ENCODE results near the gene IFT88.

The IFT88 gene

GRCh38 chr13:20561741-20562140 is 5.2 kb upstream of the IFT88 start:
- DNase-seq: no peak
- intact Hi-C loops (cut with DNase I): loop anchor here (10.0 kb wide), 1 partner anchor 213 kb away; the partner anchor contains the start of gene EEF1AKMT1

DNA sequence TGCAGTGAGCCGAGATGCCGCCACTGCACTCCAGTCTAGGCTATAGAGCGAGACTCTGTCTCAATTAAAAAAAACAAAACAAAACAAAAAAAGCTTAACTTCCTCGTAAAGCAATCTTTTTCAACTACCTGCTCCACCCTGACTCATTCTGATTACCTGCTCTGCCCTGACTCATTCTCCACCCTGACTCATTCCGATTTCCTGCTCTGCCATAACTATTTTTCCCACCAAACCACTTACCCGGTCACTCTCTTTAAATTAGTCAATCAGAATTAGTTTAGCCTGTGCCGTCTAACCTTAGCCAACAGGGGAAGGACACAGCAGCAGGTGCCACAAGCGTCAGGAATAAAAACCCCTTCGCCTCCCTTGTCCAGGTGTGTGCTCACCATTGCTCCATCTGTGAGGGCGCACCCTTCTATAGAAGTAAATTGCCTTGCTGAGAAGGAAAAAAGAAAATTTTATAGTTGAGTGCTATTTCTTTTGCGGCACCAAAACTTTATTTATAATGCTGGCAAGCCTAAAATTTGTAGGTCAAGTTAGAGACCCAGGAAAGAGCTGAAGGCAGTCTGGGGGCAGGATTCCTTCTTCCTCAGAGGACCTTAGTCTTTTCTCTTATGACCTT is 1.7 kb upstream of the IFT88 start:
- intact Hi-C loops (cut with DNase I): loop anchor here (5.0 to 10.0 kb wide), 2 partner anchors 137 to 210 kb away; partner anchors contain the start of genes EEF1AKMT1 and IL17D
- DNase-seq: no peak

GRCh38 chr13:20566468-20566897 is 474 bp upstream of the IFT88 start:
- peak in 2 of 10 donors; percentile 35 to 83 for DNase-seq
- intact Hi-C loops (cut with DNase I): loop anchor here (5.0 to 10.0 kb wide), 2 partner anchors 136 to 208 kb away; partner anchors contain the start of genes EEF1AKMT1 and IL17D

DNA sequence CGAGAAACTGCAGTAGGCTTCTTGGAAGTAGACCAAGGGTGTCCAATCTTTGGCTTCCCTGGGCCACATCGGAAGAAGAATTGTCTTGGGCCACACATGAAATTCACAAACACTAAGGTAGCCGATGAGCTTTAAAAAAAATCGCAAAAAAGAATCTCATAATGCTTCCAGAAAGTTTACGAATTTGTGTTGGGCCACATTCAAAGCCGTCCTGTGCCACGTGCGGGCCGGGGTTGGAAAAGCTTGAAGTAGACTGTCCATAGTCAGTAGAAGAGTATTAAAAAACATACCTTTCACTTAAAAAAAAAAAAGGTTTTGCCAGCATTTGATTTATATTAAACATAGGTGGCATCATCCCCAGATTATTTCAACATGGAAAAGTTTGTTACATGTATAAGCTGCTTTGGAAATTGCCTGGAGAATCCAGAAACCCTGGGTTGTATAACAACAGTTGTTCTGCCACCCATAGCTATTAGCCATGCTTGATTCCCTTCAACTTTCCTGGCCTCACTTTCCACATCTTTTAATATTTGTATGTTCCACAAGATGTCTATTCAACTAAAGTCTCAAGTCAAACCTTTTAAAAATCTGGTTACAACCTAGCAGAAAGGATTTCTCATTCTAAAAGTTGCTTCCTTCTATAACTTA is 1.0 kb downstream of the IFT88 start:
- no peak for DNase-seq

GRCh38 chr13:20570517-20570916 is 3.6 kb downstream of the IFT88 start:
- intact Hi-C loops (cut with DNase I): no loop called here

More for the DNA sequence above, 1.0 kb downstream of the IFT88 start:
- intact Hi-C loops (cut with DNase I): loop anchor here (1.0 to 10.0 kb wide), 3 partner anchors 43 to 207 kb away; partner anchors contain the start of genes CRYL1, EEF1AKMT1 and IL17D

GRCh38 chr13:20571676-20572075 is 4.7 kb downstream of the IFT88 start:
- intact Hi-C loops (cut with DNase I): no loop called here
- no peak for DNase-seq

More at GRCh38 chr13:20570517-20570916, 3.6 kb downstream of the IFT88 start:
- DNase-seq: no peak

- no peak for DNase-seq
- intact Hi-C loops (cut with DNase I): no loop called here
Measured at GRCh38 chr13:20573186-20573585, 6.2 kb downstream of the IFT88 start.

GRCh38 chr13:20573636-20574035 is 6.7 kb downstream of the IFT88 start:
- DNase-seq: no peak
- intact Hi-C loops (cut with DNase I): no loop called here

DNA sequence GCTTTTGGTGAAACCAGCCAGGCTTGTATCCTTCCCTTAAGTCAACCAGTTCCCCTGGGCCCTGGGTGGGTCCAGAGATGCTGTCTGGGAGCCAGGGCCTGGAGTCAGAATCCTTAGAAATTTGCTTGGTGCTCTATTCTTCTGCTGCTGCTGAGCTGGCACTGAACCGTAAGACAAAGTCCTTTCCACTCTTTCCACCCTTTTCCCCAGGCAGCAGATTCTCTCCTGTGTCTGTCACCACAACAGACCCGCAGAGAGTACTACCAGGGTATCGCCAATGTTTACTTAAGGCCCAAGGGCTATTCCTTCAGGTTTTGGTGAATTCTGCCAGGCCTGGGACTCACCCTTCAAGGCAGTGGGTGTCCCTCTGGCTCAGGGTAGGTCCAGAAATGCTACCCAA is 12.2 kb downstream of the IFT88 start:
- intact Hi-C loops (cut with DNase I): no loop called here
- no peak for DNase-seq

- no peak for DNase-seq
- intact Hi-C loops (cut with DNase I): no loop called here
Measured at GRCh38 chr13:20580257-20580656, 13.3 kb downstream of the IFT88 start.

GRCh38 chr13:20582026-20582425 is 15.1 kb downstream of the IFT88 start:
- DNase-seq: no peak
- intact Hi-C loops (cut with DNase I): no loop called here

DNA sequence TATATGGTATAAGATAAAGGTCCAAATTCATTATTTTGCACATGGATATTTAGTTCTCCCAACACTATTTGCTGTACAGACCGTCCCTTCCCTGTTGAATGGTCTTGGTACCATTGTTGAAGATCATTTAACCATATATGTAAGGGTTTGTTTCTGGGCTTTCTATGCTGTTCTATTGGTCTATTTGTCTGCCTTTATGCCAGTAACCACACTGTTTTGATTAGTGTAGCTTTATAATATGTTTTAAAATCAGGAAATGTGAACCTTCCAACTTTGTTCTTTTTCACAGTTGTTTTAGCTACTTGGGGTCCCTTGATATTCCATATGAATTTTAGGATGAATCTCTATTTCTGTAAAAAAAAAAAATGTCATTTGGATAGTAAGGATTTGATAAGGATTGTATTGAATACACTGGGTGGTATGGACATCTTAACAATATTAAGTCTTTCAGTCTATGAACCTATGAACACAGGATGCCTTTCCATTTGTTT is 16.9 kb downstream of the IFT88 start:
- intact Hi-C loops (cut with DNase I): no loop called here
- DNase-seq: no peak

DNA sequence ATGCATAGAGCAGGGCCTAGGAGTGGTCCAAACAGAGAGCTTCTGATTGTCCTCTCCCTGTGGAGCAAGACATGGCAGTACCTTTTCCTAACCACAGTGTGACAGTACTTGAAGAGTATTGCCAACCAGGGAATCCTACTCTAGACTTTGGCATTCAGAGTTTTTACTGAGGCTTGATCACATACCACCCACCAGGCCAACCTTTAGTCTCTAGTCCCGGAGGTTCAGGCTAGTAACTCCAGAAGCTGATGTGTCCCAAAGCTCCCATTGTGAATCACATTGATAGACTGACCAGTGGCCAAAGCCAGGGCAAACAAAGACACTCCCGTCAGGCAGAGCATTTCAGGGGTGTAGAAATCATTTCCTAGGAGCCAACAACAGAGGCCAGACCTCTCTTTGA is 18.4 kb downstream of the IFT88 start:
- no peak for DNase-seq
- intact Hi-C loops (cut with DNase I): no loop called here

DNA sequence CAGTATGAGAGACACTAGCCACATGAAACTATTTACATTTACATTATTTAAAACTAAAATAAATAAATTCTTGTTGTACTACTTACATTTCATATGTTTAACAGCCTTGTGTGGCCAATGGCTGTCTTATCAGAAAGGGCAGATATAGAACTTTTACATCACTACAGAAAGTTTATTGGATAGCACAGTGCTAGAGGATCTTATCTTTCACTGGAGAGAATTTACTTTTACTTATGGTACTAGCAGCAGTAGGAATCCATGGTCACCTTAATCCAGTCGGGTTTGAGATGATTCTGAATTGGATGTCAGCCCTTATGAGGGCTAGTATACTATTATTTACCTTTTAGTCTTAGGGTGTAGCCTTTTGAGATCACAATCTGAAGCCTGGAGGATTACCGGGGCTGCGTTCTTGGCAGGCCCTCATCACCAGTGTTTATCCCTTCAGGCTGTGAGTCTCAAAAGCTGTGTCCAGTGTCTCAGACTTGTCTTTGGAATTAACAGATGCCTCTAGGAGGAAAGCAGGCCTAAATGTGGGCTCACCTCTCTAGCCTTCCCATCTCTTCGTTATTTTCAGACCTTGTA is 21.7 kb downstream of the IFT88 start:
- DNase-seq: no peak
- intact Hi-C loops (cut with DNase I): no loop called here

GRCh38 chr13:20590561-20590960 is 23.6 kb downstream of the IFT88 start:
- no peak for DNase-seq
- intact Hi-C loops (cut with DNase I): no loop called here

DNA sequence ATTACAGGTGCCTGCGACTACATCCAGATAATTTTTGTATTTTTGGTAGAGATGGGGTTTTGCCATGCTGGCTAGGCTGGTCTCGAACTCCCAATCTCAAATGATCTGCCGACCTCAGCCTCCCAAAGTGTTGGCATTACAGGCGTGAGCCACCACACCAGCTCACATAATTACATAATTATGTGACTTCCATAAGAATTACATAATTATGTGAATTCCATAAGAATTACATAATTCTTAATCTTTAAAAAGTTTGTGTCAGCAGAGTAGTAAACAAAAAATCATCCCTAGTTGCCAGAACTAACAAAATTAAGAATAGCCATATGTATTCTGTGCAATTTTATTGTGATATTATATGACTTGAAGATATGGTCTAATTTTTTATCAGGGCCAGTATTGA is 25.6 kb downstream of the IFT88 start:
- intact Hi-C loops (cut with DNase I): no loop called here
- DNase-seq: no peak

- no peak for DNase-seq
- intact Hi-C loops (cut with DNase I): no loop called here
Measured at GRCh38 chr13:20594280-20594679, 27.3 kb downstream of the IFT88 start.

GRCh38 chr13:20607015-20607414 is 40.1 kb downstream of the IFT88 start:
- no peak for DNase-seq
- intact Hi-C loops (cut with DNase I): no loop called here

GRCh38 chr13:20608438-20609020 is 41.6 kb downstream of the IFT88 start:
- intact Hi-C loops (cut with DNase I): no loop called here
- DNase-seq: peak in 3 of 10 donors; percentile 32 to 83 (median 39)

GRCh38 chr13:20609145-20609544 is 42.2 kb downstream of the IFT88 start:
- DNase-seq: no peak
- intact Hi-C loops (cut with DNase I): no loop called here

- no peak for DNase-seq
- intact Hi-C loops (cut with DNase I): no loop called here
Measured at GRCh38 chr13:20610006-20610405, 43.0 kb downstream of the IFT88 start.
